Endothelial cell of hepatic sinusoid (primary cell): ENCODE measurements around the gene LRMDA.

Source experiments
- in situ Hi-C: cut with HindIII; loops from 2 replicates; pipeline ENCODE4 v1.10.0; 2017; ENCODE audit warnings: low sequenced_read_pairs

Gene LRMDA

GRCh38 chr10:76382381-76382851 is 951.0 kb downstream of the LRMDA start:
- in situ Hi-C loops = no loop called here

- in situ Hi-C loops = no loop called here
These were observed 957.0 kb downstream of the LRMDA start for GRCh38 chr10:76388321-76389023.

- in situ Hi-C loops = no loop called here
These were observed 962.7 kb downstream of the LRMDA start for GRCh38 chr10:76393875-76394706.

GRCh38 chr10:76394707-76395042 is 963.3 kb downstream of the LRMDA start:
- in situ Hi-C loops = loop anchor here (5.0 kb wide), 1 partner anchor 87 kb away; no protein-coding TSS in a partner anchor

- in situ Hi-C loops = loop anchor here (5.0 kb wide), 1 partner anchor 88 kb away; no protein-coding TSS in a partner anchor
These were observed 963.8 kb downstream of the LRMDA start for GRCh38 chr10:76395251-76395650.

GRCh38 chr10:76396134-76396533 is 964.7 kb downstream of the LRMDA start:
- in situ Hi-C loops = loop anchor here (5.0 kb wide), 1 partner anchor 89 kb away; no protein-coding TSS in a partner anchor

GRCh38 chr10:76397181-76398042 is 966.0 kb downstream of the LRMDA start:
- in situ Hi-C loops = loop anchor here (5.0 kb wide), 1 partner anchor 90 kb away; no protein-coding TSS in a partner anchor

- in situ Hi-C loops = loop anchor here (5.0 kb wide), 1 partner anchor 91 kb away; no protein-coding TSS in a partner anchor
These were observed 966.8 kb downstream of the LRMDA start for GRCh38 chr10:76398043-76398710.

- in situ Hi-C loops = loop anchor here (5.0 kb wide), 1 partner anchor 92 kb away; no protein-coding TSS in a partner anchor
These were observed 967.8 kb downstream of the LRMDA start for GRCh38 chr10:76399226-76399625.

- in situ Hi-C loops = no loop called here
These were observed 969.6 kb downstream of the LRMDA start for GRCh38 chr10:76401006-76401405.

GRCh38 chr10:76403912-76404311 is 972.5 kb downstream of the LRMDA start:
- in situ Hi-C loops = no loop called here

GRCh38 chr10:76404531-76404930 is 973.1 kb downstream of the LRMDA start:
- in situ Hi-C loops = no loop called here

GRCh38 chr10:76405922-76406321 is 974.5 kb downstream of the LRMDA start:
- in situ Hi-C loops = no loop called here

GRCh38 chr10:76408646-76409045 is 977.2 kb downstream of the LRMDA start:
- in situ Hi-C loops = no loop called here

- in situ Hi-C loops = no loop called here
These were observed 980.5 kb downstream of the LRMDA start for GRCh38 chr10:76411729-76412435.

- in situ Hi-C loops = no loop called here
These were observed 984.1 kb downstream of the LRMDA start for GRCh38 chr10:76415554-76415953.

- in situ Hi-C loops = no loop called here
These were observed 985.2 kb downstream of the LRMDA start for GRCh38 chr10:76416642-76417041.

GRCh38 chr10:76420725-76421124 is 989.3 kb downstream of the LRMDA start:
- in situ Hi-C loops = no loop called here

GRCh38 chr10:76422769-76423168 is 991.3 kb downstream of the LRMDA start:
- in situ Hi-C loops = no loop called here
